ENCODE measurements around the gene FAM222B.

DNA sequence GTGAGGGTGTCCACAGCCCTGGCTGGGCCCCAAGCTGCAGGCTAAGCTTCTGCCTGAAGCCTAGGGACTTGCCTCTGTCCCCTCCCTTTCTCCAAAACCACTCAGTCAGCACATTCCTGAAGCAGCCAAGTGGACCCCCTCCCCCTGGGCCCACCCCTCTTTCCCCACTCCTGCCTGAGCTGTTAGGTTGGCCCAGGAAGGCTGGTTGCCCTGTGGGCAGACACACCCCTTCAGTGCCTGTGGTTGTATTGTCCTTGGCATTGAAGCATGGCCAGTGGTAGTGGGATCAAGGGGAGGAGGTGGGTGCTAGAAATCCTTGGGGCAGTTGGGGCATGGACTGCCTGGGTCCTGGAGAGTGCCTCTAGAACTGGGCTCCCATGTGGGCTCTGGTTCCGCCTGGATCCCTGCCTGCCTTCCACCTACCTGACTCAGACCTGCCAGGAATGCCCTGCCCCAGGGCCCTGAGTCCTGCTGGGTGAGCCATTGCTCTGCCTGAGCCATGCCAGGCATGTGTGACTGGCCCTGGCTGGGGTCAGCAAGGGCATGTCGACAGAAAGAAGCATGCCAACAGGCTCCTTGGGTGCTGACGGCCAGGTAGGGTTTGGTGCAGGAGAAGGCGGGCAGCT is 96.7 kb downstream of the FAM222B start:
- TF ChIP-seq CTCF (IDR thresholded peaks at IDR 0.05) (no peak), POLR2A (IDR thresholded peaks at IDR 0.05) (no peak), POLR2AphosphoS5 (IDR thresholded peaks at IDR 0.05) (peak; percentile 21 to 79 (median 31))
